HCT116 (cell line): ENCODE measurements around the gene UCHL3. TPM values are rescaled to one million over a fixed set of nuclear protein-coding genes. Genes with fewer than 3 reads are reported as not detected.

Experiments used
- ATAC-seq: fragments of 200-7000 bp; cut with Tn5 transposase; 2 replicates; pipeline ENCODE4 v1.9.1; 2020; ENCODE audit warnings: mild to moderate bottlenecking, moderate library complexity
- BruUV-seq: library from RNA; stranded (reverse); fragments of 400-500 nt; replicated peaks from 2 replicates; lab custom pipeline; 2021; lab: Mats Ljungman, UMichigan
- CTCF ChIA-PET: fragments of 300-600 bp; sonication (Branson Sonifier 250); formaldehyde crosslinking; loops from one replicate; lab custom pipeline; 2021; ENCODE audit warnings: antibody characterized with exemption; lab: Charles Lee
- POLR2A ChIA-PET: fragments of 300-600, 350-600 bp; sonication (Branson Sonifier 250); formaldehyde crosslinking; loops from one replicate; lab custom pipeline; 2021; ENCODE audit warnings: antibody characterized with exemption; lab: Charles Lee
- RAD21 ChIA-PET, 2 experiments: fragments of 300-600 bp; sonication (Branson Sonifier 250); formaldehyde crosslinking; loops; one replicate each; lab custom pipeline; 2023; ENCODE audit warnings: low total read pairs in 2 of 2; ENCODE audit not compliant: uncharacterized antibody in 2 of 2, unreplicated experiment in 2 of 2, low non-redundant PET in 1 of 2; lab: Charles Lee
- DNase-seq: peaks from one replicate; pipeline ENCODE4 v3.0.0-alpha.2; 2010; ENCODE audit warnings: low read depth, low spot score
- H2AFZ ChIP-seq: fragments of 200-600 bp; shearing (Covaris generic), sonication (generic); 2 replicates; pipeline ENCODE4 v1.6.1; 2017; ENCODE audit warnings: low read depth, mixed run types, mixed read lengths, antibody characterized with exemption, low read length; ENCODE audit not compliant: poor library complexity, severe bottlenecking
- H3K27ac ChIP-seq: 2 replicates; pipeline ENCODE4 v1.5.1; 2012; ENCODE audit warnings: low read depth, low read length
- H3K27me3 ChIP-seq: fragments of 200-600 bp; sonication (generic); 2 replicates; pipeline ENCODE4 v1.6.1; 2016; ENCODE audit warnings: mixed run types, low read length, mixed read lengths; ENCODE audit not compliant: insufficient read depth
- H3K36me3 ChIP-seq, 2 experiments: fragments of 200-500 bp in 1 of 2; fragments of 200-600 bp in 1 of 2; sonication (Bioruptor generic) in 1 of 2; sonication (generic) in 1 of 2; 2 replicates each; pipeline versions ENCODE4 v1.5.1 to v1.6.1; 2014 to 2016; ENCODE audit warnings: low read length in 2 of 2, inconsistent platforms in 1 of 2, mixed read lengths in 1 of 2, mixed run types in 1 of 2; ENCODE audit not compliant: insufficient read depth in 2 of 2, control insufficient read depth in 1 of 2
- H3K4me1 ChIP-seq, 2 experiments: fragments of 200-600 bp in 1 of 2; sonication (generic) in 1 of 2; 2 replicates each; pipeline versions ENCODE4 v1.5.1 to v1.6.1; 2012 to 2017; ENCODE audit warnings: low read length in 2 of 2, inconsistent platforms in 1 of 2, mild to moderate bottlenecking in 1 of 2, mixed read lengths in 1 of 2, mixed run types in 1 of 2, moderate library complexity in 1 of 2; ENCODE audit not compliant: insufficient read depth in 2 of 2, control insufficient read depth in 1 of 2
- H3K4me2 ChIP-seq: fragments of 200-600 bp; sonication (generic); 2 replicates; pipeline ENCODE4 v1.6.1; 2017; ENCODE audit warnings: mixed run types, low read length, mixed read lengths
- H3K4me3 ChIP-seq, 2 experiments: fragments of 200-600 bp in 1 of 2; sonication (generic) in 1 of 2; replicated peaks in 1 of 2; 2 replicates each; pipeline ENCODE4 v1.5.1; 2011 to 2016; ENCODE audit warnings: low read length in 2 of 2, control low read depth in 1 of 2, low read depth in 1 of 2, mild to moderate bottlenecking in 1 of 2, mixed read lengths in 1 of 2, mixed run types in 1 of 2
- H3K79me2 ChIP-seq: fragments of 200-600 bp; sonication (generic); 2 replicates; pipeline ENCODE4 v1.6.1; 2017; ENCODE audit warnings: mild to moderate bottlenecking, mixed run types, low read length, moderate library complexity, mixed read lengths; ENCODE audit not compliant: insufficient read depth
- H3K9ac ChIP-seq: fragments of 200-600 bp; sonication (generic); 2 replicates; pipeline ENCODE4 v1.6.1; 2016; ENCODE audit warnings: low read length, mixed read lengths
- H3K9me2 ChIP-seq: fragments of 200-600 bp; sonication (generic), shearing (Covaris generic); 2 replicates; pipeline ENCODE4 v1.6.1; 2017; ENCODE audit warnings: mixed run types, mild to moderate bottlenecking, moderate library complexity; ENCODE audit not compliant: insufficient read depth
- H3K9me3 ChIP-seq, 2 experiments: fragments of 200-500 bp in 1 of 2; fragments of 200-600 bp in 1 of 2; sonication (Bioruptor generic) in 1 of 2; sonication (generic) in 1 of 2; 2 replicates each; pipeline ENCODE4 v1.6.1; 2014 to 2017; ENCODE audit warnings: low read length in 2 of 2, mixed read lengths in 2 of 2, inconsistent platforms in 1 of 2, low read depth in 1 of 2, mild to moderate bottlenecking in 1 of 2, mixed run types in 1 of 2, moderate library complexity in 1 of 2; ENCODE audit not compliant: control insufficient read depth in 1 of 2, insufficient read depth in 1 of 2
- H4K20me1 ChIP-seq: fragments of 200-600 bp; sonication (generic), shearing (Covaris generic); 2 replicates; pipeline ENCODE4 v1.6.1; 2017; ENCODE audit warnings: mixed run types, mild to moderate bottlenecking, moderate library complexity; ENCODE audit not compliant: insufficient read depth
- CEBPB ChIP-seq: IDR thresholded peaks from 2 replicates; pipeline ENCODE4 v1.6.1; 2012; ENCODE audit warnings: low read depth
- CTCF ChIP-seq, 3 experiments: fragments of 200-600 bp in 1 of 3; sonication (generic) in 1 of 3; IDR thresholded peaks in 2 of 3; conservative IDR thresholded peaks in 1 of 3; 2 replicates each; pipeline ENCODE4 v1.5.1; 2012 to 2017; ENCODE audit warnings: low read depth in 2 of 3, low read length in 2 of 3, antibody characterized with exemption in 1 of 3, borderline replicate concordance in 1 of 3, control low read depth in 1 of 3, mild to moderate bottlenecking in 1 of 3, mixed read lengths in 1 of 3, mixed run types in 1 of 3, moderate library complexity in 1 of 3; ENCODE audit not compliant: insufficient read depth in 1 of 3
- EGR1 ChIP-seq: IDR thresholded peaks from 2 replicates; pipeline ENCODE4 v1.6.1; 2012; ENCODE audit warnings: low read depth
- ELF1 ChIP-seq: IDR thresholded peaks from 2 replicates; pipeline ENCODE4 v1.6.1; 2012; ENCODE audit warnings: low read depth, borderline replicate concordance
- MAX ChIP-seq: IDR thresholded peaks from 2 replicates; pipeline ENCODE4 v1.6.1; 2012
- intact Hi-C: fragments of 100-400 bp; cut with micrococcal nuclease; formaldehyde crosslinking; loops from 2 replicates; pipeline ENCODE4 v1.10.0; 2022
- total RNA-seq: library from RNA; stranded (reverse); gene quantifications from one replicate; pipeline ENCODE4 v1.2.1, GENCODE V29; 2021; ENCODE audit not compliant: unreplicated experiment

Gene UCHL3
- total RNA-seq, 1 experiment from 2014 or later = 32.4 TPM

GRCh38 chr13:75635101-75635827, 85.7 kb downstream of the UCHL3 start:
- DNase-seq = no peak
- peak overlapping the region; percentile 96 for H3K4me2 ChIP-seq
- no TSS peak for BruUV-seq
- H3K9me2 ChIP-seq = no peaks in the 10 kb centered on the region
- no peaks in the 10 kb centered on the region for H3K36me3 ChIP-seq
- H3K27ac ChIP-seq = no peak overlapping the region
- H3K4me1 ChIP-seq = peaks cover 5 to 14% of the 10 kb centered on the region in 2 experiments; a peak in 3 of 4 replicates
- H3K9ac ChIP-seq = peak overlapping the region; percentile 54
- no peaks in the 10 kb centered on the region for H4K20me1 ChIP-seq
- RAD21 ChIA-PET = no interaction called here
- ATAC-seq = peak; percentile 19
- H3K79me2 ChIP-seq = no peaks in the 10 kb centered on the region
- intact Hi-C loops = no loop called here
- H3K9me3 ChIP-seq = no peaks in the 10 kb centered on the region
- CTCF ChIA-PET = no interaction called here
- peak overlapping the region; percentile 50 to 61 for H3K4me3 ChIP-seq
- H2AFZ ChIP-seq = no peak overlapping the region
- POLR2A ChIA-PET = no interaction called here
- no peaks in the 10 kb centered on the region for H3K27me3 ChIP-seq
- TF ChIP-seq EGR1 (peak; percentile 33; the same call in 1 of the 2 replicates), MAX (0 out of 2 replicates have a peak, but pooled peaks have one; percentile 11), CTCF (IDR thresholded peaks at IDR 0.05 in 2 of 3, conservative IDR thresholded peaks at IDR 0.05 in 1 of 3; ENCODE audit: borderline replicate concordance in 1 of 3, insufficient read depth in 1 of 3, low read depth in 2 of 3, low read length in 2 of 3) (no peak), CEBPB (no peak), ELF1 (no peak)
